NOMO-1 (cell line): ENCODE data around the gene JADE3.

Experiments
- DNase-seq, 2 experiments: peaks; one replicate each; lab custom pipeline; 2025; ENCODE audit not compliant: unreplicated experiment in 2 of 2; lab: John Stamatoyannopoulos, UW

The JADE3 gene

GRCh38 chrX:46912098-46912602 lies at the start of gene JADE3:
TSS of gene JADE3 (plus strand) at chrX:46912421. CDS start at chrX:46984895, 72,474 bp downstream.
- DNase-seq = peak; percentile 34 to 46

- DNase-seq = no peak
Measured at GRCh38 chrX:46863072-46863471, 49.1 kb upstream of the JADE3 start.

- DNase-seq = no peak
Measured at GRCh38 chrX:46864606-46865005, 47.6 kb upstream of the JADE3 start.

GRCh38 chrX:46865281-46865680 lies 46.9 kb upstream of the JADE3 start:
- DNase-seq = no peak

GRCh38 chrX:46866726-46867125 lies 45.5 kb upstream of the JADE3 start:
- no peak for DNase-seq

GRCh38 chrX:46873746-46874145 lies 38.5 kb upstream of the JADE3 start:
- DNase-seq = no peak

GRCh38 chrX:46876901-46877300 lies 35.3 kb upstream of the JADE3 start:
- DNase-seq = no peak

- DNase-seq = no peak
Measured at GRCh38 chrX:46882266-46882665, 30.0 kb upstream of the JADE3 start.

GRCh38 chrX:46884799-46885198 lies 27.4 kb upstream of the JADE3 start:
- no peak for DNase-seq

GRCh38 chrX:46898207-46898606 lies 14.0 kb upstream of the JADE3 start:
- DNase-seq = no peak

- peak; percentile 21 to 35 for DNase-seq
Measured at GRCh38 chrX:46903458-46904242, 8.6 kb upstream of the JADE3 start.

- DNase-seq = no peak
Measured at GRCh38 chrX:46904626-46905025, 7.6 kb upstream of the JADE3 start.

GRCh38 chrX:46910415-46910814 lies 1.8 kb upstream of the JADE3 start:
- no peak for DNase-seq

GRCh38 chrX:46912603-46913491 lies 626 bp downstream of the JADE3 start:
- peak; percentile 16 for DNase-seq

GRCh38 chrX:46913667-46914066 lies 1.4 kb downstream of the JADE3 start:
- peak in 1 of 2 experiments; percentile 6 for DNase-seq

GRCh38 chrX:46916273-46916672 lies 4.1 kb downstream of the JADE3 start:
- DNase-seq = no peak

- DNase-seq = no peak
Measured at GRCh38 chrX:46917622-46918021, 5.4 kb downstream of the JADE3 start.

- no peak for DNase-seq
Measured at GRCh38 chrX:46918434-46918833, 6.2 kb downstream of the JADE3 start.

- no peak for DNase-seq
Measured at GRCh38 chrX:46920235-46920634, 8.0 kb downstream of the JADE3 start.

GRCh38 chrX:46922611-46923010 lies 10.4 kb downstream of the JADE3 start:
- no peak for DNase-seq

GRCh38 chrX:46927718-46928117 lies 15.5 kb downstream of the JADE3 start:
- DNase-seq = no peak
